PC-9 (cell line): ENCODE data around the gene CRYZL1. TPM values are rescaled to one million over a fixed set of nuclear protein-coding genes. Genes with fewer than 3 reads are reported as not detected.

ENCODE experiments used
- BruUV-seq: library from RNA; stranded (reverse); fragments of 400-500 nt; replicated peaks from 2 replicates; lab custom pipeline; 2021; lab: Mats Ljungman, UMichigan
- CTCF ChIA-PET: fragments of 300-600 bp; sonication (Branson Sonifier 250); formaldehyde crosslinking; loops from one replicate; lab custom pipeline; 2022; ENCODE audit warnings: antibody characterized with exemption; lab: Charles Lee
- POLR2A ChIA-PET: fragments of 300-600 bp; sonication (Branson Sonifier 250); formaldehyde crosslinking; loops from one replicate; lab custom pipeline; 2022; ENCODE audit warnings: antibody characterized with exemption; ENCODE audit not compliant: unreplicated experiment; lab: Charles Lee
- DNase-seq, 2 experiments: peaks; one replicate each; pipeline versions ENCODE4 v3.0.0 to v3.0.0-alpha.2; 2015 to 2022; ENCODE audit warnings: mixed read lengths in 1 of 2
- H2AFZ ChIP-seq: fragments of 200-600 bp; sonication (generic); 2 replicates; pipeline ENCODE4 v1.8.1; 2017; ENCODE audit warnings: antibody characterized with exemption
- H3F3A ChIP-seq: fragments of 200-600 bp; sonication (generic); 2 replicates; pipeline ENCODE4 v1.8.1; 2017; ENCODE audit warnings: antibody characterized with exemption, mild to moderate bottlenecking, low read depth; ENCODE audit not compliant: insufficient read depth
- H3K27ac ChIP-seq: fragments of 200-600 bp; sonication (generic); 2 replicates; pipeline ENCODE4 v1.6.1; 2016; ENCODE audit warnings: mixed run types
- H3K27me3 ChIP-seq: fragments of 200-600 bp; sonication (generic); 2 replicates; pipeline ENCODE4 v1.6.1; 2016; ENCODE audit warnings: low read depth, mixed run types; ENCODE audit not compliant: insufficient read depth
- H3K36me3 ChIP-seq: fragments of 200-600 bp; sonication (generic); 2 replicates; pipeline ENCODE4 v1.6.1; 2016; ENCODE audit warnings: low read depth, mixed run types
- H3K4me1 ChIP-seq: fragments of 200-600 bp; sonication (generic); replicated peaks from 2 replicates; pipeline ENCODE4 v1.6.1; 2016; ENCODE audit warnings: mixed run types; ENCODE audit not compliant: insufficient read depth
- H3K4me2 ChIP-seq: fragments of 200-600 bp; sonication (generic); 2 replicates; pipeline ENCODE4 v1.6.1; 2017; ENCODE audit warnings: mixed run types
- H3K4me3 ChIP-seq: fragments of 200-600 bp; sonication (generic); 2 replicates; pipeline ENCODE4 v1.6.1; 2016; ENCODE audit warnings: mixed run types
- H3K79me2 ChIP-seq: fragments of 200-600 bp; sonication (generic); 2 replicates; pipeline ENCODE4 v1.6.1; 2017; ENCODE audit warnings: low read depth, mixed run types
- H3K9me2 ChIP-seq: fragments of 200-600 bp; sonication (generic); 2 replicates; pipeline ENCODE4 v1.8.1; 2017; ENCODE audit warnings: mild to moderate bottlenecking; ENCODE audit not compliant: insufficient read depth
- H3K9me3 ChIP-seq: fragments of 200-600 bp; sonication (generic); 2 replicates; pipeline ENCODE4 v1.8.1; 2016; ENCODE audit warnings: low read depth; ENCODE audit not compliant: insufficient read depth
- H4K20me1 ChIP-seq: fragments of 200-600 bp; sonication (generic); 2 replicates; pipeline ENCODE4 v1.8.1; 2017; ENCODE audit not compliant: insufficient read depth
- CTCF ChIP-seq: fragments of 200-600 bp; sonication (generic); conservative IDR thresholded peaks from 2 replicates; pipeline ENCODE4 v1.6.1; 2017; ENCODE audit warnings: mixed run types, antibody characterized with exemption, mild to moderate bottlenecking, moderate library complexity
- EZH2 ChIP-seq: fragments of 200-600 bp; sonication (generic); IDR thresholded peaks from 2 replicates; pipeline ENCODE4 v1.8.0; 2017; ENCODE audit warnings: antibody characterized with exemption, low read depth
- intact Hi-C: fragments of 100-400 bp; cut with micrococcal nuclease; formaldehyde crosslinking; loops from one replicate; pipeline ENCODE4 v1.10.0; 2022; ENCODE audit not compliant: unreplicated experiment
- total RNA-seq: library from RNA; stranded (reverse); gene quantifications from 2 replicates; pipeline ENCODE4 v1.2.3, GENCODE V29; 2021

CRYZL1 gene
- total RNA-seq, 1 experiment from 2014 or later = 22.4 TPM

GRCh38 chr21:33587792-33588484 lies 53.6 kb downstream of the CRYZL1 start:
- Histone ChIP-seq H3K27ac (no peak overlapping the region), H4K20me1 (no peaks in the 10 kb centered on the region), H3K27me3 (no peaks in the 10 kb centered on the region), H3K9me2 (no peaks in the 10 kb centered on the region), H3F3A (peaks cover 13% of the 10 kb centered on the region), H2AFZ (peak overlapping the region; percentile 94), H3K4me2 (peak overlapping the region; percentile 80), H3K9me3 (no peaks in the 10 kb centered on the region), H3K36me3 (no peaks in the 10 kb centered on the region), H3K4me3 (peak overlapping the region; percentile 81), H3K4me1 (peaks cover 19% of the 10 kb centered on the region), H3K79me2 (peaks cover 22% of the 10 kb centered on the region)
- TSS peak; percentile 35 for BruUV-seq
- POLR2A ChIA-PET = interaction anchor here (0.6 to 0.7 kb wide), 2 partner anchors 7 to 95 kb away, joined by 5 to 11 read pairs; no protein-coding TSS in a partner anchor
- intact Hi-C loops = loop anchor here (2.0 kb wide), 1 partner anchor 45 kb away; the partner anchor contains the start of genes GART and SON
- DNase-seq = no peak
- TF ChIP-seq CTCF (no peak), EZH2 (no peak)
- CTCF ChIA-PET = no interaction called here

- Histone ChIP-seq H3K27ac (no peak overlapping the region), H3K4me3 (peak overlapping the region; percentile 81; the same call in 1 of the 2 replicates), H2AFZ (no peak overlapping the region), H3F3A (peaks cover 17% of the 10 kb centered on the region), H3K9me3 (no peaks in the 10 kb centered on the region), H3K4me1 (peaks cover 19% of the 10 kb centered on the region), H3K36me3 (no peaks in the 10 kb centered on the region), H3K9me2 (no peaks in the 10 kb centered on the region), H3K4me2 (peak overlapping the region; percentile 80), H3K79me2 (peaks cover 22% of the 10 kb centered on the region), H3K27me3 (no peaks in the 10 kb centered on the region), H4K20me1 (no peaks in the 10 kb centered on the region)
- ChIA-PET POLR2A (no interaction called here), CTCF (no interaction called here)
- no peak for TF ChIP-seq EZH2
- TF ChIP-seq CTCF = no peak
- BruUV-seq = no TSS peak
- no peak for DNase-seq
- intact Hi-C loops = no loop called here
Observed at GRCh38 chr21:33586927-33587326, 54.6 kb downstream of the CRYZL1 start.

DNA sequence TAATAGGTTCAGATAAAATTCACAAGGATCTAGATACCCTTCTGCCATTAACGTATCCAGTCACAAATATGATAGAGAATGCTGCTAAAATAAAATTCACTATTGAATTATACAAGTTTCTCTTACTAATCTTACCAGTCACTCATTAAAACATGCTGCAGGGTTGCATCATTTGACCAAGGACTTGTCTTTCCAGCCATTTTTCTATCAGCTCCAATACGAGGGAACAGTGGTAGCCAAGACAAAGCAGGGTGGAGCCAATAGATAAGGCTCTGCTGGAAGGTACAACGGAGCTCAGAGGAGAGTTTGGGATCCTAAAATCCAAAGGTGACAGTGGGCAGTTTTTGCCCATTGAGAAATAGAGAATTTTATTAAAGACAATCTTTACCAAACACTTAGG lies 57.1 kb downstream of the CRYZL1 start:
- intact Hi-C loops = no loop called here
- no peaks in the 10 kb centered on the region for H3K27me3 ChIP-seq
- no peak overlapping the region for H3K4me3 ChIP-seq
- H3K9me3 ChIP-seq = no peaks in the 10 kb centered on the region
- TF ChIP-seq EZH2 (no peak), CTCF (no peak)
- H4K20me1 ChIP-seq = no peaks in the 10 kb centered on the region
- H3K27ac ChIP-seq = no peak overlapping the region
- H3K4me2 ChIP-seq = no peak overlapping the region
- H2AFZ ChIP-seq = no peak overlapping the region
- ChIA-PET POLR2A (no interaction called here), CTCF (no interaction called here)
- H3K79me2 ChIP-seq = peaks cover 22% of the 10 kb centered on the region
- DNase-seq = no peak
- H3F3A ChIP-seq = peaks cover 16% of the 10 kb centered on the region
- no TSS peak for BruUV-seq
- no peaks in the 10 kb centered on the region for H3K36me3 ChIP-seq
- H3K4me1 ChIP-seq = peaks cover 15% of the 10 kb centered on the region
- H3K9me2 ChIP-seq = no peaks in the 10 kb centered on the region
